CD4-positive, alpha-beta memory T cell (primary cell): ENCODE measurements around the gene OOSP1. TPM values are rescaled to one million over a fixed set of nuclear protein-coding genes. Genes with fewer than 3 reads are reported as not detected.
"Not testable (repeated sequence)": the region's sequence is repeated elsewhere in the genome, so short reads cannot be mapped to it uniquely, and the experiment has no call there.

Experiments used
- CTCF ChIA-PET: fragments of 350-600 bp; sonication (Branson Sonifier 250); formaldehyde crosslinking; loops from one replicate; lab custom pipeline; 2021; ENCODE audit warnings: inconsistent platforms; ENCODE audit not compliant: partially characterized antibody; lab: Charles Lee
- POLR2A ChIA-PET: fragments of 350-600 bp; sonication (Branson Sonifier 250); formaldehyde crosslinking; loops from one replicate; lab custom pipeline; 2021; ENCODE audit not compliant: partially characterized antibody; lab: Charles Lee
- DNase-seq, 5 donors: peaks; one replicate each; pipeline versions ENCODE4 v3.0.0 to v3.0.0-alpha.2; 2020 to 2022; ENCODE audit warnings: mixed read lengths in 1 of 5
- H3K27ac ChIP-seq: one replicate; pipeline ENCODE4 v1.7.0; 2013; ENCODE audit warnings: low read depth, low read length
- H3K27me3 ChIP-seq: 2 replicates; pipeline ENCODE4 v1.7.0; 2013; ENCODE audit warnings: mild to moderate bottlenecking, low read length, moderate library complexity; ENCODE audit not compliant: insufficient read depth
- H3K36me3 ChIP-seq: 2 replicates; pipeline ENCODE4 v1.7.0; 2013; ENCODE audit warnings: mild to moderate bottlenecking, low read length, moderate library complexity; ENCODE audit not compliant: insufficient read depth
- H3K4me1 ChIP-seq: 2 replicates; pipeline ENCODE4 v1.7.0; 2013; ENCODE audit warnings: mild to moderate bottlenecking, low read length, moderate library complexity; ENCODE audit not compliant: insufficient read depth
- H3K4me3 ChIP-seq, 2 donors: one replicate each; pipeline ENCODE4 v1.7.0; 2013; ENCODE audit warnings: low read length in 2 of 2, mild to moderate bottlenecking in 1 of 2
- H3K9me3 ChIP-seq, 2 donors: one replicate each; pipeline ENCODE4 v1.7.0; 2013; ENCODE audit warnings: low read length in 2 of 2, control low read depth in 1 of 2; ENCODE audit not compliant: control insufficient read depth in 1 of 2
- H3K27ac Mint-ChIP-seq, 7 donors: one replicate each; pipeline ENCODE4 v1.8.0; 2020 to 2021; ENCODE audit warnings: mixed read lengths in 7 of 7, mild to moderate bottlenecking in 6 of 7, inconsistent platforms in 3 of 7, moderate library complexity in 3 of 7
- H3K27me3 Mint-ChIP-seq, 2 donors: one replicate each; pipeline ENCODE4 v1.8.0; 2020 to 2021; ENCODE audit warnings: mixed read lengths in 2 of 2
- H3K36me3 Mint-ChIP-seq, 2 donors: one replicate each; pipeline ENCODE4 v1.8.0; 2020 to 2021; ENCODE audit warnings: mixed read lengths in 2 of 2, inconsistent platforms in 1 of 2, mild to moderate bottlenecking in 1 of 2
- H3K4me1 Mint-ChIP-seq, 4 donors: one replicate each; pipeline ENCODE4 v1.8.0; 2020 to 2021; ENCODE audit warnings: mixed read lengths in 4 of 4, mild to moderate bottlenecking in 1 of 4
- H3K4me3 Mint-ChIP-seq, 8 donors: one replicate each; pipeline ENCODE4 v1.8.0; 2020 to 2021; ENCODE audit warnings: mixed read lengths in 8 of 8, mild to moderate bottlenecking in 7 of 8, moderate library complexity in 6 of 8, inconsistent platforms in 3 of 8
- H3K9me3 Mint-ChIP-seq, 8 donors: one replicate each; pipeline ENCODE4 v1.8.0; 2020 to 2021; ENCODE audit warnings: mixed read lengths in 8 of 8, mild to moderate bottlenecking in 5 of 8, inconsistent platforms in 3 of 8, moderate library complexity in 1 of 8
- intact Hi-C: fragments of 100-400 bp; cut with micrococcal nuclease; formaldehyde crosslinking; loops from one replicate; pipeline ENCODE4 v1.15.1; 2023
- polyA plus RNA-seq, 2 donors: library from polyadenylated mRNA; unstranded; fragments of 300-500 nt; fragmentation: Illumina TruSeq; gene quantifications; one replicate each; pipeline ENCODE4 v1.2.3, GENCODE V29; 2021
- total RNA-seq, 2 experiments: library from RNA; stranded (reverse); gene quantifications; one replicate each; pipeline ENCODE4 v1.2.3, GENCODE V29; 2021

Gene OOSP1
- total and polyA plus RNA-seq, 4 experiments from 2014 or later: not detected

- no peaks in the 10 kb centered on the region for H3K4me1 ChIP-seq
- ChIA-PET CTCF (no interaction called here), POLR2A (no interaction called here)
- Mint-ChIP-seq H3K27me3 (peaks cover 2% of the 10 kb centered on the region in 2 donors), H3K4me3 (no peak overlapping the region), H3K4me1 (peaks cover 0 to 3% (median 0%) of the 10 kb centered on the region in 4 donors), H3K36me3 (no peaks in the 10 kb centered on the region), H3K27ac (no peak overlapping the region), H3K9me3 (peaks cover 0 to 6% (median 1%) of the 10 kb centered on the region in 8 donors)
- intact Hi-C loops: no loop called here
- H3K9me3 ChIP-seq: no peaks in the 10 kb centered on the region
- H3K27ac ChIP-seq: no peak overlapping the region
- H3K36me3 ChIP-seq: no peaks in the 10 kb centered on the region
- no peaks in the 10 kb centered on the region for H3K27me3 ChIP-seq
- H3K4me3 ChIP-seq: no peak overlapping the region
- DNase-seq: no peak
Observed at GRCh38 chr11:59901306-59901705, 36.9 kb upstream of the OOSP1 start.

- H3K27ac Mint-ChIP-seq, POLR2A ChIA-PET, H3K27me3 Mint-ChIP-seq, H3K9me3 Mint-ChIP-seq, H3K36me3 ChIP-seq, H3K9me3 ChIP-seq, intact Hi-C loops, H3K27me3 ChIP-seq, H3K4me3 ChIP-seq, H3K4me3 Mint-ChIP-seq, H3K4me1 ChIP-seq, H3K36me3 Mint-ChIP-seq, H3K4me1 Mint-ChIP-seq, CTCF ChIA-PET, DNase-seq, H3K27ac ChIP-seq: not testable (repeated sequence)
Observed at GRCh38 chr11:59903569-59903968, 34.7 kb upstream of the OOSP1 start.

DNA sequence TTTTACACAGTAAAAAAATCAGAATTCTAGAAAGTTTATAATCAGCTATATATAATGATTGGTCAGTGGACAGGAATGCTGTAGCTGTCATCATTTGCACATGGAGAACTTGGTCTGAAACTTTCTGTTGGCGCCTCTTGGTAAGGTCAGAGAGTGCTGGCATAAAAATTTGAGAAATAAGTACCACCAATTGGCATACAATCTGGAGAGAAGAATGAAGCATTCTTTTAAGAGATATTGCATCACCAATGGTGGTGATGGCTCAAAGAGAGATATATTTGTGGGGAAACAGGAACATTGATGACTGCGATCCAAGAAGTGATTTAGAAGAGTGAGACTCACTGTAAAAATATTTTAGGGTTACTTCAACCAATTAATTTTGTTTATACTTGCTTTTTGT is 19.8 kb upstream of the OOSP1 start:
- Mint-ChIP-seq H3K27ac (no peak overlapping the region), H3K36me3 (peaks cover 10 to 19% of the 10 kb centered on the region in 2 donors)
- intact Hi-C loops: loop anchor here (2.0 kb wide), 1 partner anchor 164 kb away; the partner anchor contains the start of gene STX3

DNA sequence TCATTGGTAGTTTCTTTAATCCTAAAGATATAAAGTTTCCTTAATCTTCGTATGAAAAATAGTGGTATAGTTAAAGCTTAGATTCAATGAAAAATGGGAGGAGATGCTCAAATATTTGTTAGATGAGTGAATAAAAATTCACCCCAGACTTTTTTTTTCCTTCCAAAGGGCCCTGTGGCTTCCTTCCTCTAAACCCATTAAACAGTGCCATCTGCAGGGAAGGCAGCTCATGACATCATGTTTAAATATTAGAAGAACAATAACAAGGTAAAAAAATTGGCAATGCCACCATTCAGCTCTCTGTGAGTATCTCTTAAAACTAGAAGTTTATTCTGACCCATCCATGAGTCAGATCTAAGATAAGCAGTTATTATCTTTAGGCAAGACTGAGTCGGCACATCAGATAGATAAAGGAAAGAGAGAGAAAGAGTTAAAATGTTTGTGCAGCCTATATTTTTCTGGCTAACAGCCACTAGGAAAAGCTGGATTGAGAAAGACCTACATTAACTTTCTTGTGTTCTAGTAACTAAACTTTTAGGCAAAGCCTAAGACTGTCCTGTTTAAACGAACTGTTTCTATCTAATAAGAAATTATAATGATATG is 19.1 kb upstream of the OOSP1 start:
- Histone ChIP-seq H3K4me1 (no peaks in the 10 kb centered on the region), H3K9me3 (peaks cover 0 to 12% of the 10 kb centered on the region in 2 donors), H3K27me3 (no peaks in the 10 kb centered on the region), H3K36me3 (no peaks in the 10 kb centered on the region), H3K4me3 (no peak overlapping the region), H3K27ac (no peak overlapping the region)
- no peak overlapping the region for H3K27ac Mint-ChIP-seq
- H3K27me3 Mint-ChIP-seq: peaks cover 1 to 2% of the 10 kb centered on the region in 2 donors
- ChIA-PET CTCF (interaction anchor here (1.1 to 2.8 kb wide), 7 partner anchors 8 to 164 kb away, joined by 3 to 22 read pairs (median 5); partner anchors contain the start of gene STX3), POLR2A (no interaction called here)
- H3K9me3 Mint-ChIP-seq: peaks cover 7 to 51% (median 34%) of the 10 kb centered on the region in 8 donors
- no peaks in the 10 kb centered on the region for H3K4me1 Mint-ChIP-seq
- intact Hi-C loops: loop anchor here (2.0 kb wide), 1 partner anchor 164 kb away; the partner anchor contains the start of gene STX3
- peaks cover 10 to 19% of the 10 kb centered on the region in 2 donors for H3K36me3 Mint-ChIP-seq
- DNase-seq: peak in 1 of 5 donors; percentile 4
- no peak overlapping the region for H3K4me3 Mint-ChIP-seq

More for the DNA sequence above, 19.8 kb upstream of the OOSP1 start:
- no peaks in the 10 kb centered on the region for H3K4me1 Mint-ChIP-seq
- Histone ChIP-seq H3K4me1 (no peaks in the 10 kb centered on the region), H3K27ac (no peak overlapping the region), H3K27me3 (no peaks in the 10 kb centered on the region), H3K36me3 (no peaks in the 10 kb centered on the region), H3K9me3 (peaks cover 0 to 6% of the 10 kb centered on the region in 2 donors), H3K4me3 (no peak overlapping the region)
- H3K27me3 Mint-ChIP-seq: peaks cover 2 to 3% of the 10 kb centered on the region in 2 donors
- DNase-seq: no peak
- H3K9me3 Mint-ChIP-seq: peaks cover 7 to 45% (median 30%) of the 10 kb centered on the region in 8 donors
- no peak overlapping the region for H3K4me3 Mint-ChIP-seq
- POLR2A ChIA-PET: no interaction called here
- CTCF ChIA-PET: interaction anchor here (1.1 to 2.8 kb wide), 7 partner anchors 8 to 164 kb away, joined by 3 to 22 read pairs (median 5); partner anchors contain the start of gene STX3

GRCh38 chr11:59923813-59924212 is 14.4 kb upstream of the OOSP1 start:
- Histone ChIP-seq H3K4me1 (no peaks in the 10 kb centered on the region), H3K9me3 (peaks cover 0 to 12% of the 10 kb centered on the region in 2 donors), H3K27me3 (no peaks in the 10 kb centered on the region), H3K4me3 (no peak overlapping the region), H3K36me3 (no peaks in the 10 kb centered on the region), H3K27ac (no peak overlapping the region)
- no peak overlapping the region for H3K27ac Mint-ChIP-seq
- intact Hi-C loops: no loop called here
- CTCF ChIA-PET: no interaction called here
- peaks cover 1 to 9% of the 10 kb centered on the region in 2 donors for H3K27me3 Mint-ChIP-seq
- no peak for DNase-seq
- no peaks in the 10 kb centered on the region for H3K4me1 Mint-ChIP-seq
- POLR2A ChIA-PET: no interaction called here
- no peak overlapping the region for H3K4me3 Mint-ChIP-seq
- peaks cover 16 to 23% of the 10 kb centered on the region in 2 donors for H3K36me3 Mint-ChIP-seq
- peaks cover 13 to 82% (median 65%) of the 10 kb centered on the region in 8 donors for H3K9me3 Mint-ChIP-seq

GRCh38 chr11:59931688-59932087 is 6.5 kb upstream of the OOSP1 start:
- POLR2A ChIA-PET: no interaction called here
- Histone ChIP-seq H3K27ac (no peak overlapping the region), H3K36me3 (no peaks in the 10 kb centered on the region), H3K4me1 (no peaks in the 10 kb centered on the region), H3K27me3 (no peaks in the 10 kb centered on the region), H3K4me3 (no peak overlapping the region), H3K9me3 (peaks cover 0 to 5% of the 10 kb centered on the region in 2 donors)
- intact Hi-C loops: no loop called here
- Mint-ChIP-seq H3K27me3 (peaks cover 1 to 8% of the 10 kb centered on the region in 2 donors), H3K9me3 (peaks cover 4 to 35% (median 25%) of the 10 kb centered on the region in 8 donors), H3K36me3 (peaks cover 0 to 10% of the 10 kb centered on the region in 2 donors), H3K27ac (no peak overlapping the region), H3K4me3 (no peak overlapping the region), H3K4me1 (no peaks in the 10 kb centered on the region)
- DNase-seq: no peak
- CTCF ChIA-PET: no interaction called here

DNA sequence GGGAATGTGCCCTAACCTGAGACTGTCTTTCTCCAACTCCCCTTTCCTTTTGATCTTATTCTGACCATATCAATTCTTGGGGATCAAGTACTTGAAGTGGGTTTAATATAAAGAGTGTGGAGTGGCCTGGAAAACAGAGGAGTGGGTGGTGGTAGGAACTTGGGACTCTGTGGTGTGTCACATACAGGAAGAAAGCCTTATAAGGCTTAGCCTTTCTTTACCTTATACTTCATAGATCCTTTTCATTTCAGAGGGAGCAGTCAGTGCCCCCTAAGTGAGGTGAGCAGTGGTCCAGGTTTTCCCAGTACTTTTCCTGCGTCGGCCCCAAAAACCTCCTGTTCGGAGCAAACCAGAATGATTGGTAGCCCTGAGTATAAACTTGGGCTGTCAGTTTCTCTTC is 486 bp downstream of the OOSP1 start:
- intact Hi-C loops: no loop called here

More for the DNA sequence above, 486 bp downstream of the OOSP1 start:
- POLR2A ChIA-PET: no interaction called here
- Mint-ChIP-seq H3K27me3 (peaks cover 3 to 21% of the 10 kb centered on the region in 2 donors), H3K27ac (no peak overlapping the region), H3K36me3 (no peaks in the 10 kb centered on the region), H3K4me3 (no peak overlapping the region), H3K9me3 (peaks cover 0 to 2% (median 0%) of the 10 kb centered on the region in 8 donors), H3K4me1 (no peaks in the 10 kb centered on the region)
- Histone ChIP-seq H3K9me3 (no peaks in the 10 kb centered on the region), H3K4me1 (no peaks in the 10 kb centered on the region), H3K4me3 (no peak overlapping the region), H3K27ac (no peak overlapping the region), H3K27me3 (no peaks in the 10 kb centered on the region), H3K36me3 (no peaks in the 10 kb centered on the region)
- CTCF ChIA-PET: no interaction called here
- DNase-seq: no peak
